ENCODE measurements around the gene LCE5A. TPM values are rescaled to one million over a fixed set of nuclear protein-coding genes. Genes with fewer than 3 reads are reported as not detected.

LCE5A gene
- total and polyA plus RNA-seq, 10 of the 15 experiments (the other 5 are each of a cell fraction or from before 2014, with no cell fraction given) = not detected

DNA sequence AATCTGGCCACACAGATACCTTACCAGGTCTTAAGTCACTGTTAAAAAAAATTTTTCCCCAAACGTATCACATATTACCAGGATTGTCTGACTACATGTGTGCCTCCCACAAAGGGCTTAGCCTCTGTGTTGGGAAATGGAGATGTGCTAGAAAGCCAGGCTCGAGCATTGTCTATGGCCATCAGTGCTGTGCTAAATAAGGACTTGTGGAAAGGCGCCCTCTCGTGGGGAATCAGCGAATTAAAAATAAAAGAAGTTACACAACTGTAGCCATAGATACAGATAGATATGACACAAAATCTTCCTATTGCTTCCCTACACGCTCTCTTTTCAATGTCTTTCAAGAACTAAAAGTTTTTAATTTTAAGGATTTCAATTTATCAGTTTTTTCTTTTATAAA is 49.1 kb upstream of the LCE5A start (continued):
- TF ChIP-seq EZH2 (IDR thresholded peaks at IDR 0.05; ENCODE audit: borderline replicate concordance, control insufficient read depth, low read depth, low read length) = no peak
- TF ChIP-seq RBBP5 (conservative IDR thresholded peaks at IDR 0.05) = no peak
- TF ChIP-seq, protein P1, sequence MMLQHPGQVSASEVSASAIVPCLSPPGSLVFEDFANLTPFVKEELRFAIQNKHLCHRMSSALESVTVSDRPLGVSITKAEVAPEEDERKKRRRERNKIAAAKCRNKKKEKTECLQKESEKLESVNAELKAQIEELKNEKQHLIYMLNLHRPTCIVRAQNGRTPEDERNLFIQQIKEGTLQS (IDR thresholded peaks at IDR 0.05; ENCODE audit: borderline replicate concordance, extremely low read depth, low read depth, low read length) = no peak
- TF ChIP-seq TBL1XR1 (IDR thresholded peaks at IDR 0.05; ENCODE audit: low read depth, low read length) = no peak

DNA sequence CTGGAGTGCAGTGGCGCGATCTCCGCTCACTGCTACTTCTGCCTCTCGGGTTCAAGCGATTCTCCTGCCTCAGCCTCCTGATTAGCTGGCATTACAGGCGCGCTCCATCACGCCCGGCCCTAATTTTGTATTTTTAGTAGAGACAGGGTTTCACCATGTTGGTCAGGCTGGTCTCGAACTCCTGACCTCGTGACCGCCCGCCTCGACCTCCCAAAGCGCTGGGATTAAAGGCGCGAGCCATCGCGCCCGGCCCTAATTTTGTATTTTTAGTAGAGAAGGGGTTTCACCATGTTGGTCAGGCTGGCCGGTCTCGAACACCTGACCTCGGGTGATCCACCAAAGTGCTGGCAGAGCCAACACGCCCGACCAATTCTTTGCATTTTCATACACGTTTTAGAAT is 48.0 kb upstream of the LCE5A start:
- H2AFZ ChIP-seq (ENCODE audit: control insufficient read depth, low read depth, low read length) = no peak overlapping the region
- SMC1A ChIA-PET (ENCODE audit: uncharacterized antibody, unreplicated experiment) = no interaction called here
- no peak overlapping the region for H3K4me3 ChIP-seq
- FAIRE-seq = no peak
- no peaks in the 10 kb centered on the region for H3K36me3 ChIP-seq (ENCODE audit: control insufficient read depth in 2 of 2, insufficient read depth in 2 of 2, low read length in 1 of 2)
- H3K4me2 ChIP-seq (ENCODE audit: control insufficient read depth, insufficient read depth) = no peak overlapping the region
- POLR2A ChIA-PET = interaction anchor here (0.7 kb wide), 1 partner anchor 586 kb away, joined by 6 read pairs; no protein-coding TSS in a partner anchor
- H3K27ac ChIP-seq (ENCODE audit: control insufficient read depth, insufficient read depth) = no peak overlapping the region
- no peak for TF ChIP-seq LARP7 (IDR thresholded peaks at IDR 0.05)
- TF ChIP-seq ZSCAN29 (IDR thresholded peaks at IDR 0.05) = no peak
- TF ChIP-seq ASH2L (IDR thresholded peaks at IDR 0.05; ENCODE audit: borderline replicate concordance, low read depth) = no peak
- TF ChIP-seq, protein P2, sequence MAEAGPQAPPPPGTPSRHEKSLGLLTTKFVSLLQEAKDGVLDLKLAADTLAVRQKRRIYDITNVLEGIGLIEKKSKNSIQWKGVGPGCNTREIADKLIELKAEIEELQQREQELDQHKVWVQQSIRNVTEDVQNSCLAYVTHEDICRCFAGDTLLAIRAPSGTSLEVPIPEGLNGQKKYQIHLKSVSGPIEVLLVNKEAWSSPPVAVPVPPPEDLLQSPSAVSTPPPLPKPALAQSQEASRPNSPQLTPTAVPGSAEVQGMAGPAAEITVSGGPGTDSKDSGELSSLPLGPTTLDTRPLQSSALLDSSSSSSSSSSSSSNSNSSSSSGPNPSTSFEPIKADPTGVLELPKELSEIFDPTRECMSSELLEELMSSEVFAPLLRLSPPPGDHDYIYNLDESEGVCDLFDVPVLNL (IDR thresholded peaks at IDR 0.05; ENCODE audit: low read depth, low read length) = no peak
- TF ChIP-seq ETV6 (conservative IDR thresholded peaks at IDR 0.05 in 1 of 2, IDR thresholded peaks at IDR 0.05 in 1 of 2; ENCODE audit: borderline replicate concordance in 1 of 2, low read depth in 1 of 2) = no peak
- no peak for TF ChIP-seq POU2F2 (IDR thresholded peaks at IDR 0.05; ENCODE audit: borderline replicate concordance, low read depth, low read length)
- no peak for TF ChIP-seq TCF3 (IDR thresholded peaks at IDR 0.05; ENCODE audit: borderline replicate concordance, insufficient read depth, low read depth, low read length)
- no peak for TF ChIP-seq MEF2A (IDR thresholded peaks at IDR 0.05; ENCODE audit: insufficient read depth, low read depth, low read length)
- TF ChIP-seq MYB (IDR thresholded peaks at IDR 0.05; ENCODE audit: borderline replicate concordance, low read depth, low read length) = no peak
- no peak for TF ChIP-seq CBX3 (IDR thresholded peaks at IDR 0.05; ENCODE audit: borderline replicate concordance, low read depth)
- BruUV-seq (replicated peaks) = no TSS peak
- no peaks in the 10 kb centered on the region for H3K9me3 ChIP-seq (replicated peaks; ENCODE audit: control insufficient read depth, insufficient read depth, low read length)
- CTCF ChIA-PET = no interaction called here
- DNase-seq (ENCODE audit: low read depth, low spot score) = no peak
- 90% methylated on average over 26 of the region's 26 CpGs for WGBS (ENCODE audit: insufficient coverage, insufficient replicate concordance, low lambda C conversion rate, missing lambda C conversion rate)
- intact Hi-C loops (cut with micrococcal nuclease; ENCODE audit: unreplicated experiment) (no loop called here), in situ Hi-C loops (cut with MboI) (no loop called here)
- no peak for ATAC-seq
- no peak overlapping the region for H3K9ac ChIP-seq (ENCODE audit: control insufficient read depth, insufficient read depth, low read length)
- H4K20me1 ChIP-seq (ENCODE audit: control insufficient read depth, insufficient read depth) = no peaks in the 10 kb centered on the region
- peaks cover 10% of the 10 kb centered on the region for H3K4me1 ChIP-seq (ENCODE audit: control insufficient read depth, insufficient read depth, low read length)
- H3K79me2 ChIP-seq (ENCODE audit: control insufficient read depth, insufficient read depth, low read length) = no peaks in the 10 kb centered on the region
- no peaks in the 10 kb centered on the region for H3K27me3 ChIP-seq (replicated peaks in 1 of 2; ENCODE audit: control insufficient read depth in 2 of 2, insufficient read depth in 2 of 2, low read length in 1 of 2)
- RAD21 ChIA-PET (ENCODE audit: unreplicated experiment) = no interaction called here

All from GM12878 (cell line).